A673 (cell line): ENCODE results near the gene TMC3.

Experiments used
- CTCF ChIP-seq: fragments of 300-800, 200-600 bp; sonication (generic); conservative IDR thresholded peaks from 2 replicates; pipeline ENCODE4 v1.5.1; 2017; ENCODE audit warnings: low read depth, mild to moderate bottlenecking, antibody characterized with exemption, low read length, moderate library complexity, mixed read lengths
- EZH2 ChIP-seq: fragments of 200-600 bp; sonication (generic); IDR thresholded peaks from 2 replicates; pipeline ENCODE4 v1.6.1; 2017; ENCODE audit warnings: borderline replicate concordance, low read depth, mild to moderate bottlenecking, mixed read lengths, antibody characterized with exemption, low read length; ENCODE audit not compliant: poor library complexity, severe bottlenecking

- TF ChIP-seq CTCF (no peak), EZH2 (no peak)
Observed at GRCh38 chr15:81286621-81287121, 87.3 kb downstream of the TMC3 start.
